ENCODE data around the gene B3GNT3. TPM values are rescaled to one million over a fixed set of nuclear protein-coding genes. Genes with fewer than 3 reads are reported as not detected.

B3GNT3 gene
- total and polyA plus RNA-seq, 2 of the 8 experiments (the other 6 are each of a cell fraction or from before 2014, with no cell fraction given) = 1.5 TPM

GRCh38 chr19:17854061-17854460 is 59.1 kb downstream of the B3GNT3 start:
- WGBS, 2 experiments (ENCODE audit: extremely low coverage in 1 of 2, insufficient coverage in 1 of 2, insufficient read length in 1 of 2, insufficient replicate concordance in 2 of 2, low coverage in 1 of 2, low lambda C conversion rate in 2 of 2, missing lambda C conversion rate in 1 of 2) = 93% methylated on average over 6 of the region's 6 CpGs; no CpG with 5 or more reads in 1 of the 2 experiments
- CTCF ChIA-PET (ENCODE audit: partially characterized antibody) = interaction anchor here (0.8 to 3.6 kb wide), 16 partner anchors 9 to 130 kb away, joined by 3 to 19 read pairs (median 5); partner anchors contain the start of genes B3GNT3 and CCDC124

More at GRCh38 chr19:17854061-17854460, 59.1 kb downstream of the B3GNT3 start:
- Histone ChIP-seq H3K9me3 (ENCODE audit: insufficient read depth in 2 of 2, low read depth in 1 of 2, low read length in 1 of 2) (no peaks in the 10 kb centered on the region), H4K8ac (ENCODE audit: extremely low read depth, insufficient read depth, low read length) (peak overlapping the region; percentile 51; the same call in 1 of the 2 replicates), H3K27ac (ENCODE audit: low read depth, low read length) (no peak overlapping the region), H4K20me1 (replicated peaks in 1 of 2; ENCODE audit: control insufficient read depth in 1 of 2, insufficient read depth in 2 of 2, low read length in 2 of 2) (no peaks in the 10 kb centered on the region), H2AK5ac (ENCODE audit: low read depth, low read length) (no peak overlapping the region), H2BK120ac (replicated peaks; ENCODE audit: low read depth, low read length) (no peak overlapping the region), H3K56ac (replicated peaks; ENCODE audit: insufficient read length, low read depth, low read length) (no peak overlapping the region), H3K4me2 (ENCODE audit: insufficient read depth in 1 of 2, low read depth in 2 of 2, low read length in 2 of 2) (no peak overlapping the region), H4K5ac (ENCODE audit: insufficient read length, low read depth, low read length) (no peak overlapping the region), H3K18ac (ENCODE audit: extremely low read depth, low read length) (no peak overlapping the region), H2BK20ac (ENCODE audit: low read length) (no peak overlapping the region), H3K79me2 (ENCODE audit: control insufficient read depth in 1 of 2, insufficient read depth in 2 of 2, low read length in 2 of 2) (no peaks in the 10 kb centered on the region), H2BK5ac (ENCODE audit: low read depth, low read length) (no peak overlapping the region), H3K4me1 (replicated peaks in 1 of 4; ENCODE audit: control insufficient read depth in 3 of 4, insufficient read depth in 4 of 4, low read length in 3 of 4) (no peaks in the 10 kb centered on the region; a peak in 3 of 7 replicates), H3K36me3 (ENCODE audit: control insufficient read depth in 2 of 4, insufficient read depth in 4 of 4, low read length in 3 of 4) (no peaks in the 10 kb centered on the region), H3K23me2 (ENCODE audit: low read depth, low read length) (no peaks in the 10 kb centered on the region), H2AFZ (ENCODE audit: low read length) (no peak overlapping the region), H3K4me3 (ENCODE audit: extremely low read depth in 1 of 4, insufficient read depth in 2 of 4, low read depth in 3 of 4, low read length in 4 of 4) (no peak overlapping the region), H3K14ac (ENCODE audit: insufficient read length) (no peak overlapping the region), H3K23ac (ENCODE audit: insufficient read length) (no peak overlapping the region), H3K9ac (replicated peaks in 1 of 4; ENCODE audit: extremely low read depth in 1 of 4, low read depth in 3 of 4, low read length in 3 of 4) (no peak overlapping the region), H2BK15ac (ENCODE audit: low read length) (no peak overlapping the region), H3K4ac (replicated peaks; ENCODE audit: insufficient read length, low read depth, low read length) (no peak overlapping the region), H2BK12ac (ENCODE audit: low read depth, low read length) (no peak overlapping the region), H3K79me1 (ENCODE audit: low read depth, low read length) (no peaks in the 10 kb centered on the region), H3K27me3 (replicated peaks in 1 of 4; ENCODE audit: control insufficient read depth in 3 of 4, extremely low read depth in 1 of 4, insufficient read depth in 3 of 4, low read length in 3 of 4) (no peaks in the 10 kb centered on the region), H4K91ac (replicated peaks; ENCODE audit: insufficient read length, low read length) (no peak overlapping the region)
- POLR2A ChIA-PET (ENCODE audit: partially characterized antibody) = interaction anchor here (1.4 to 12.1 kb wide), 2 partner anchors 8 to 24 kb away, joined by 3 to 141 read pairs; partner anchors contain the start of gene RPL18A
- no peak for DNase-seq (ENCODE audit: low read depth in 1 of 2, low spot score in 2 of 2)
- no peak for TF ChIP-seq ZNF274 (IDR thresholded peaks at IDR 0.05; ENCODE audit: borderline replicate concordance, extremely low read depth, low read length)
- TF ChIP-seq TAF1 (IDR thresholded peaks at IDR 0.05; ENCODE audit: low read depth, low read length) = no peak
- TF ChIP-seq TAF7 (optimal IDR thresholded peaks at IDR 0.05; ENCODE audit: borderline replicate concordance, low read depth, low read length) = no peak
- no peak for TF ChIP-seq SRF (IDR thresholded peaks at IDR 0.05; ENCODE audit: low read depth, low read length)
- no peak for TF ChIP-seq POLR2A (IDR thresholded peaks at IDR 0.05; ENCODE audit: control extremely low read depth in 1 of 2, low read depth in 2 of 2, low read length in 2 of 2)
- TF ChIP-seq PHF8 (conservative IDR thresholded peaks at IDR 0.05; ENCODE audit: low read depth, low read length) = no peak
- no peak for TF ChIP-seq BACH1 (IDR thresholded peaks at IDR 0.05; ENCODE audit: low read length)
- TF ChIP-seq RFX5 (IDR thresholded peaks at IDR 0.05; ENCODE audit: borderline replicate concordance, low read depth, low read length) = no peak
- no peak for TF ChIP-seq NANOG (IDR thresholded peaks at IDR 0.05; ENCODE audit: insufficient read depth, low read depth, low read length, poor library complexity, severe bottlenecking)
- no peak for TF ChIP-seq CBX5 (IDR thresholded peaks at IDR 0.05; ENCODE audit: low read depth, low read length)
- TF ChIP-seq CEBPB (IDR thresholded peaks at IDR 0.05; ENCODE audit: low read depth, low read length) = no peak
- TF ChIP-seq KDM5A (IDR thresholded peaks at IDR 0.05; ENCODE audit: low read length) = no peak
- no peak for TF ChIP-seq JUN (IDR thresholded peaks at IDR 0.05; ENCODE audit: low read depth, low read length)
- TF ChIP-seq CREB1 (IDR thresholded peaks at IDR 0.05) = no peak
- no peak for TF ChIP-seq RXRA (IDR thresholded peaks at IDR 0.05; ENCODE audit: insufficient read depth, low read depth, low read length)
- no peak for TF ChIP-seq GTF2F1 (IDR thresholded peaks at IDR 0.05; ENCODE audit: borderline replicate concordance, low read depth, low read length)
- no peak for FAIRE-seq
